Neural crest cell (in vitro differentiated cells): ENCODE results near the gene MBD3. TPM values are rescaled to one million over a fixed set of nuclear protein-coding genes. Genes with fewer than 3 reads are reported as not detected.

Source experiments
- DNase-seq: peaks from one replicate; pipeline ENCODE4 v3.0.0; 2021; ENCODE audit warnings: low read depth, mixed read lengths, low spot score
- H3K27ac Mint-ChIP-seq: one replicate; pipeline ENCODE4 v1.8.0; 2021; ENCODE audit warnings: mild to moderate bottlenecking, mixed read lengths; ENCODE audit not compliant: unreplicated experiment
- H3K27me3 Mint-ChIP-seq: 2 replicates; pipeline ENCODE4 v1.8.0; 2021; ENCODE audit warnings: low read depth, mild to moderate bottlenecking, mixed read lengths
- H3K36me3 Mint-ChIP-seq: 2 replicates; pipeline ENCODE4 v1.8.0; 2021; ENCODE audit warnings: low read depth, mild to moderate bottlenecking, mixed read lengths
- H3K4me1 Mint-ChIP-seq: 2 replicates; pipeline ENCODE4 v1.8.0; 2021; ENCODE audit warnings: mixed read lengths
- H3K4me3 Mint-ChIP-seq: one replicate; pipeline ENCODE4 v1.8.0; 2021; ENCODE audit warnings: mild to moderate bottlenecking, mixed read lengths
- H3K9me3 Mint-ChIP-seq: 2 replicates; pipeline ENCODE4 v1.8.0; 2021; ENCODE audit warnings: mixed read lengths
- CTCF ChIP-seq: fragments of 200-600 bp; sonication (generic); conservative IDR thresholded peaks from 2 replicates; pipeline ENCODE4 v1.5.0; 2021; ENCODE audit warnings: antibody characterized with exemption, mild to moderate bottlenecking
- total RNA-seq: library from RNA; stranded (reverse); gene quantifications from 2 replicates; pipeline ENCODE4 v1.2.1, GENCODE V29; 2021

MBD3 gene
- total RNA-seq, 1 donor from 2014 or later: 168 TPM

- H3K4me3 Mint-ChIP-seq: no peak overlapping the region
- peaks cover 7% of the 10 kb centered on the region for H3K4me1 Mint-ChIP-seq
- DNase-seq: no peak
- no peak for TF ChIP-seq CTCF
- H3K36me3 Mint-ChIP-seq: no peaks in the 10 kb centered on the region
- H3K27me3 Mint-ChIP-seq: peaks cover 35% of the 10 kb centered on the region
- no peaks in the 10 kb centered on the region for H3K9me3 Mint-ChIP-seq
- H3K27ac Mint-ChIP-seq: no peak overlapping the region
Measured at GRCh38 chr19:1528596-1529429, 63.9 kb downstream of the MBD3 start.

GRCh38 chr19:1527650-1528309 lies 64.9 kb downstream of the MBD3 start:
- Mint-ChIP-seq H3K4me1 (peaks cover 7% of the 10 kb centered on the region), H3K27ac (no peak overlapping the region), H3K27me3 (peaks cover 44% of the 10 kb centered on the region), H3K9me3 (no peaks in the 10 kb centered on the region), H3K36me3 (no peaks in the 10 kb centered on the region), H3K4me3 (no peak overlapping the region)
- no peak for DNase-seq
- TF ChIP-seq CTCF: no peak

GRCh38 chr19:1526979-1527649 lies 65.6 kb downstream of the MBD3 start:
- Mint-ChIP-seq H3K4me1 (peaks cover 7% of the 10 kb centered on the region), H3K4me3 (no peak overlapping the region)
- no peak for TF ChIP-seq CTCF

GRCh38 chr19:1526066-1526778 lies 66.4 kb downstream of the MBD3 start:
- no peak for DNase-seq
- no peaks in the 10 kb centered on the region for H3K9me3 Mint-ChIP-seq
- H3K36me3 Mint-ChIP-seq: no peaks in the 10 kb centered on the region
- no peak overlapping the region for H3K4me3 Mint-ChIP-seq
- peaks cover 7% of the 10 kb centered on the region for H3K4me1 Mint-ChIP-seq
- no peak overlapping the region for H3K27ac Mint-ChIP-seq
- no peak for TF ChIP-seq CTCF
- H3K27me3 Mint-ChIP-seq: peaks cover 57% of the 10 kb centered on the region

More at GRCh38 chr19:1526979-1527649, 65.6 kb downstream of the MBD3 start:
- DNase-seq: no peak
- Mint-ChIP-seq H3K9me3 (no peaks in the 10 kb centered on the region), H3K36me3 (no peaks in the 10 kb centered on the region), H3K27me3 (peaks cover 48% of the 10 kb centered on the region), H3K27ac (no peak overlapping the region)

GRCh38 chr19:1525343-1525742 lies 67.3 kb downstream of the MBD3 start:
- H3K4me1 Mint-ChIP-seq: peaks cover 7% of the 10 kb centered on the region
- H3K36me3 Mint-ChIP-seq: no peaks in the 10 kb centered on the region
- no peak for DNase-seq
- peaks cover 59% of the 10 kb centered on the region for H3K27me3 Mint-ChIP-seq
- no peak overlapping the region for H3K4me3 Mint-ChIP-seq
- H3K9me3 Mint-ChIP-seq: no peaks in the 10 kb centered on the region
- no peak for TF ChIP-seq CTCF
- H3K27ac Mint-ChIP-seq: no peak overlapping the region
